GM23338 (cell line): Measurements from ENCODE around the gene PDE4B. TPM values are rescaled to one million over a fixed set of nuclear protein-coding genes. Genes with fewer than 3 reads are reported as not detected.

Experiments
- ATAC-seq: fragments of 200-7000 bp; cut with Tn5 transposase; 3 replicates; pipeline ENCODE4 v1.9.1; 2020
- DNase-seq: peaks from one replicate; pipeline ENCODE4 v3.0.0-alpha.2; 2015; ENCODE audit warnings: low spot score
- H2AFZ ChIP-seq: fragments of 200-600 bp; sonication (generic); 2 replicates; pipeline ENCODE4 v1.8.0; 2016; ENCODE audit warnings: antibody characterized with exemption, mild to moderate bottlenecking, moderate library complexity
- H3F3A ChIP-seq: fragments of 200-600 bp; sonication (generic); replicated peaks from 2 replicates; pipeline ENCODE4 v1.8.0; 2017; ENCODE audit warnings: antibody characterized with exemption, mixed run types, low read depth
- H3K27ac ChIP-seq: fragments of 200-600 bp; sonication (generic); 2 replicates; pipeline ENCODE4 v1.6.1; 2016; ENCODE audit warnings: low read depth
- H3K27me3 ChIP-seq: fragments of 200-600 bp; sonication (generic); 2 replicates; pipeline ENCODE4 v1.8.0; 2016; ENCODE audit warnings: mild to moderate bottlenecking, mixed run types, moderate library complexity; ENCODE audit not compliant: insufficient read depth
- H3K36me3 ChIP-seq: fragments of 200-600 bp; sonication (generic); 2 replicates; pipeline ENCODE4 v1.8.0; 2016; ENCODE audit warnings: mild to moderate bottlenecking; ENCODE audit not compliant: insufficient read depth
- H3K4me1 ChIP-seq: fragments of 200-600 bp; sonication (generic); 2 replicates; pipeline ENCODE4 v1.8.0; 2016; ENCODE audit warnings: mild to moderate bottlenecking, moderate library complexity; ENCODE audit not compliant: insufficient read depth
- H3K4me2 ChIP-seq: fragments of 200-600 bp; sonication (generic); 2 replicates; pipeline ENCODE4 v1.7.1; 2017; ENCODE audit warnings: mixed run types
- H3K4me3 ChIP-seq: fragments of 200-600 bp; sonication (generic); 2 replicates; pipeline ENCODE4 v1.6.1; 2016; ENCODE audit warnings: mixed run types
- H3K79me2 ChIP-seq: fragments of 200-600 bp; sonication (generic); replicated peaks from 2 replicates; pipeline ENCODE4 v1.8.0; 2017; ENCODE audit warnings: mild to moderate bottlenecking; ENCODE audit not compliant: insufficient read depth
- H3K9me2 ChIP-seq: fragments of 200-600 bp; sonication (generic); 2 replicates; pipeline ENCODE4 v1.8.0; 2017; ENCODE audit not compliant: insufficient read depth
- H4K20me1 ChIP-seq: fragments of 200-600 bp; sonication (generic); replicated peaks from 2 replicates; pipeline ENCODE4 v1.8.0; 2017; ENCODE audit warnings: mild to moderate bottlenecking; ENCODE audit not compliant: insufficient read depth
- H3K27ac Mint-ChIP-seq: 2 replicates; pipeline ENCODE4 v1.8.0; 2020; ENCODE audit warnings: inconsistent platforms, mild to moderate bottlenecking, moderate library complexity, mixed read lengths
- H3K27me3 Mint-ChIP-seq: 3 replicates; pipeline ENCODE4 v1.8.0; 2022; ENCODE audit warnings: low read depth, mild to moderate bottlenecking, moderate library complexity, mixed read lengths, inconsistent platforms; ENCODE audit not compliant: insufficient read depth, poor library complexity
- H3K36me3 Mint-ChIP-seq: 3 replicates; pipeline ENCODE4 v1.8.0; 2021; ENCODE audit warnings: low read depth, mild to moderate bottlenecking, inconsistent platforms, moderate library complexity, mixed read lengths
- H3K4me1 Mint-ChIP-seq: 3 replicates; pipeline ENCODE4 v1.8.0; 2020; ENCODE audit warnings: mild to moderate bottlenecking, inconsistent platforms, mixed read lengths
- H3K4me3 Mint-ChIP-seq: 3 replicates; pipeline ENCODE4 v1.8.0; 2021; ENCODE audit warnings: moderate library complexity, mild to moderate bottlenecking, inconsistent platforms, mixed read lengths
- H3K9me3 Mint-ChIP-seq: 3 replicates; pipeline ENCODE4 v1.8.0; 2020; ENCODE audit warnings: moderate library complexity, mild to moderate bottlenecking, inconsistent platforms, mixed read lengths
- CREB1 ChIP-seq: fragments of 250-450 bp; sonication (Bioruptor Pico); IDR thresholded peaks from 2 replicates; pipeline ENCODE4 v1.5.0; 2020; ENCODE audit warnings: low read depth, mild to moderate bottlenecking, moderate library complexity
- CTCF ChIP-seq, 2 experiments: fragments of 200-600 bp in 1 of 2; sonication (generic) in 1 of 2; conservative IDR thresholded peaks; 2 replicates each; pipeline versions ENCODE4 v1.5.1 to v1.6.1; 2016 to 2017; ENCODE audit warnings: antibody characterized with exemption in 2 of 2, low read depth in 2 of 2, mild to moderate bottlenecking in 2 of 2, moderate library complexity in 1 of 2
- ETS1 ChIP-seq: IDR thresholded peaks from 2 replicates; pipeline ENCODE4 v1.6.1; 2016; ENCODE audit warnings: antibody characterized with exemption
- EZH2 ChIP-seq: fragments of 200-600 bp; sonication (generic); IDR thresholded peaks from one replicate; pipeline ENCODE4 v1.8.0; 2017; ENCODE audit warnings: antibody characterized with exemption, mild to moderate bottlenecking, low read depth; ENCODE audit not compliant: unreplicated experiment
- EZH2phosphoT487 ChIP-seq: fragments of 200-600 bp; sonication (generic); IDR thresholded peaks from one replicate; pipeline ENCODE4 v1.8.1; 2018; ENCODE audit warnings: antibody characterized with exemption; ENCODE audit not compliant: unreplicated experiment
- JUNB ChIP-seq: IDR thresholded peaks from one replicate; pipeline ENCODE4 v1.6.1; 2016; ENCODE audit warnings: antibody characterized with exemption; ENCODE audit not compliant: unreplicated experiment
- NANOG ChIP-seq: IDR thresholded peaks from 2 replicates; pipeline ENCODE4 v1.6.1; 2016; ENCODE audit warnings: antibody characterized with exemption, borderline replicate concordance
- POLR2AphosphoS5 ChIP-seq: IDR thresholded peaks from 2 replicates; pipeline ENCODE4 v1.6.1; 2016; ENCODE audit warnings: antibody characterized with exemption, low read depth
- REST ChIP-seq: IDR thresholded peaks from one replicate; pipeline ENCODE4 v1.6.1; 2018; ENCODE audit warnings: antibody characterized with exemption; ENCODE audit not compliant: unreplicated experiment
- STAT1 ChIP-seq: IDR thresholded peaks from one replicate; pipeline ENCODE4 v1.6.1; 2016; ENCODE audit warnings: antibody characterized with exemption; ENCODE audit not compliant: unreplicated experiment
- ZNF114 ChIP-seq: fragments of 250-450 bp; sonication (Bioruptor Pico); IDR thresholded peaks from 2 replicates; pipeline ENCODE4 v1.5.0; 2020; ENCODE audit warnings: mild to moderate bottlenecking, moderate library complexity
- ZNF331 ChIP-seq: fragments of 250-450 bp; sonication (Bioruptor Pico); IDR thresholded peaks from 2 replicates; pipeline ENCODE4 v1.5.0; 2020; ENCODE audit warnings: low read depth, mild to moderate bottlenecking, moderate library complexity
- ZNF462 ChIP-seq: fragments of 250-450 bp; sonication (Bioruptor Pico); IDR thresholded peaks from 2 replicates; pipeline ENCODE4 v1.5.0; 2020; ENCODE audit warnings: mild to moderate bottlenecking, moderate library complexity
- polyA plus RNA-seq: library from polyadenylated mRNA; unstranded; fragments of >200 nt; fragmentation: Nextera tagmentation; extraction: Ambion mirVana; gene quantifications from 2 replicates; pipeline ENCODE4 v1.2.1, GENCODE V29; 2016
- total RNA-seq: library from RNA; depleted of rRNA; stranded (reverse); fragments of >200 nt; shearing (Covaris generic); gene quantifications from 2 replicates; pipeline ENCODE4 v1.2.3, GENCODE V29; 2014

PDE4B gene
- total and polyA plus RNA-seq, 2 experiments from 2014 or later, result 14.0 to 25.6 TPM

- ATAC-seq (no peak), DNase-seq (no peak)
- peaks cover 30% of the 10 kb centered on the region for H3K4me1 Mint-ChIP-seq
- peaks cover 14% of the 10 kb centered on the region; the same call in 2 of the 3 replicates for H3K36me3 Mint-ChIP-seq
- Histone ChIP-seq H4K20me1 (no peaks in the 10 kb centered on the region), H3K79me2 (peaks cover 49% of the 10 kb centered on the region), H3K36me3 (peaks cover 24% of the 10 kb centered on the region), H3K4me1 (peaks cover 23% of the 10 kb centered on the region), H3F3A (no peaks in the 10 kb centered on the region), H3K27me3 (no peaks in the 10 kb centered on the region), H3K27ac (no peak overlapping the region), H3K9me2 (no peaks in the 10 kb centered on the region), H3K4me2 (no peak overlapping the region), H3K4me3 (no peak overlapping the region), H2AFZ (no peak overlapping the region)
- H3K27ac Mint-ChIP-seq, result no peak overlapping the region
- H3K4me3 Mint-ChIP-seq, result no peak overlapping the region
- no peaks in the 10 kb centered on the region for H3K27me3 Mint-ChIP-seq
- TF ChIP-seq CREB1 (CRISPR knock-in tag), result no peak
- TF ChIP-seq NANOG, result no peak
- no peak for TF ChIP-seq EZH2phosphoT487
- no peak for TF ChIP-seq EZH2
- TF ChIP-seq STAT1, result no peak
- no peak for TF ChIP-seq ETS1
- no peak for TF ChIP-seq REST
- TF ChIP-seq ZNF462 (CRISPR knock-in tag), result no peak
- no peak for TF ChIP-seq JUNB
- no peak for TF ChIP-seq CTCF (conservative IDR thresholded peaks at IDR 0.05; ENCODE audit: low read depth in 2 of 2)
- TF ChIP-seq ZNF331 (CRISPR knock-in tag), result no peak
- TF ChIP-seq POLR2AphosphoS5, result no peak
- no peak for TF ChIP-seq ZNF114 (CRISPR knock-in tag)
- no peaks in the 10 kb centered on the region for H3K9me3 Mint-ChIP-seq
These were observed 566.6 kb downstream of the PDE4B start for GRCh38 chr1:66359269-66359668.
